Activated CD4-positive, alpha-beta T cell treated with anti-CD3 and anti-CD28 coated beads, Interleukin-2, Interleukin-4, amounts not matched to agents 100 ng/mL and 50 ng/mL, durations not matched to agents 16 hours and 8 hours (primary cell): ENCODE measurements around the gene SNTN.

Experiments used
- DNase-seq: peaks from one replicate; pipeline ENCODE4 v3.0.0-alpha.2; 2020; ENCODE audit warnings: low spot score

SNTN gene

DNA sequence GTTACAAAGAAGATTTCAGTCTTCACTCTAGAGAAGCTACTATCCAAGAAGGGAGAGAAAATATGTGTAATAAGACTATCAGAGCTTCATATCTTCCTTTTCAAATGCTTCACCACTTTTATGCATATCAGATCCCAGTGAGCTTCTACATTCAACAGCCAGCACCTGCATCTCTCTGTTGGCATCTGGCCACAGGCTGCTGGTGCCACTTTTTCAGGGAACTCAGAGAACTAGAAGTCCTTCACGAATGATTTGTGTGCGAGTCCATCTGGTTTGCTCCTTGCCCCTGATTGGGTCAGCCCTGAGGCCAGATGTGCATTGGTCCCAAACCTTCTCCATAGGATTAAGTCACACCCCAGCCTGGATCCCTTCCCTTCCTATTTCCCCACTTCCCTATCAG is 22.1 kb downstream of the SNTN start:
- no peak for DNase-seq

DNA sequence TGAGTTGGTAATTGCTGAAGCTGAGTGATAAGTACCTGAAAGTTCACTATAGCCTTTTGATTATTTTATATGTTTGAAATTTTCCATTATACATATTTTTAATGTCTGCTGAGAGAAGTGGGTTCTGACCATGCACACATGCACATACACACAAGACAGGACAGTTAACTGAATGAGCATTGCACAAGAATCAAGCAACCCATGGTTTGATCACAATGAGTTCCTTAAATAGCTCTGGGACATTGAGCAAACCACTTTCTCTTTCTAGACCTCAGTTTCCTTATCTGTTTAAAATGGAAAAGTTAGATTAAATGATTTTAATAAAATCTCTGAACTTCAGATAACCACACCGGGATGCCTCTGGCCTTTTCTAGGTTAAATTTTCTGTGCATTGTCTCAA is 26.7 kb downstream of the SNTN start:
- DNase-seq = no peak

DNA sequence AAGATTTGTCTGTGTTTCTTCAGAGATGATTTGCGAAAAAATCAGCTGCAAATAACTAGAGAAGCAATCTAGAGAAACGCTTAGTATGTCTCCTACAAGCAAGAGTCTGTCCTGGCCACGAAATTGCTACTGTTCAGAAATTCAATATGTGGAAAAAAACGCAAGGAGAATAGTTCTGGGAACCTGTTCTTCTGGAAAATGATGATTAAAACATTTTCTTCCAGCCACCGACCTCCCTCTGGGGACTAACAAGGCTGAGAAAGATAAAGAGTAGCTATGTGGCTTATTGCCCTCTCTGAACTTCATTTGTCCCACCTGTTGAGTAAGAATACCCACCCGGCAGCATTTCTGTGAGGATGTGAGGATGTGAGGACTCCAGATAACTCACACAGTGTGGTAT is 31.6 kb downstream of the SNTN start:
- no peak for DNase-seq

DNA sequence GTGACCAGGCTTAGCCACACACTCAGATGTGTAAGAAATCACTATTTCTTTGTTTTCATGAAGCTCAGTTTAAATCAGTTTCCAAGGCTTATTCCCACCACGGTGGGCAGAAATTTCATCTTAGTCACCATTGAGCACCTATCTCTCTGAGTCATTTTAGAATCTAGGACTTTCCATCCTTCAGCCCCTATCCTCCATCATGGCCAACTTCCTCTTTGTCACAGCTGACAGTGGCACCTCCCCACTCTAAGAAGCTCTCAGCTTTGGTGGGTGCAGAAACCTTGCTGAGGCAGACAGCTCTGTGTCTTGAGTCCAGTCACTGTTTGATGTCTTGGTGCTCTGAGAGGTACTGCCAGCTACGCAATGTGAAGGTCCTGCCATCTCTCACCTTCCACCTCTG is 32.9 kb downstream of the SNTN start:
- no peak for DNase-seq

DNA sequence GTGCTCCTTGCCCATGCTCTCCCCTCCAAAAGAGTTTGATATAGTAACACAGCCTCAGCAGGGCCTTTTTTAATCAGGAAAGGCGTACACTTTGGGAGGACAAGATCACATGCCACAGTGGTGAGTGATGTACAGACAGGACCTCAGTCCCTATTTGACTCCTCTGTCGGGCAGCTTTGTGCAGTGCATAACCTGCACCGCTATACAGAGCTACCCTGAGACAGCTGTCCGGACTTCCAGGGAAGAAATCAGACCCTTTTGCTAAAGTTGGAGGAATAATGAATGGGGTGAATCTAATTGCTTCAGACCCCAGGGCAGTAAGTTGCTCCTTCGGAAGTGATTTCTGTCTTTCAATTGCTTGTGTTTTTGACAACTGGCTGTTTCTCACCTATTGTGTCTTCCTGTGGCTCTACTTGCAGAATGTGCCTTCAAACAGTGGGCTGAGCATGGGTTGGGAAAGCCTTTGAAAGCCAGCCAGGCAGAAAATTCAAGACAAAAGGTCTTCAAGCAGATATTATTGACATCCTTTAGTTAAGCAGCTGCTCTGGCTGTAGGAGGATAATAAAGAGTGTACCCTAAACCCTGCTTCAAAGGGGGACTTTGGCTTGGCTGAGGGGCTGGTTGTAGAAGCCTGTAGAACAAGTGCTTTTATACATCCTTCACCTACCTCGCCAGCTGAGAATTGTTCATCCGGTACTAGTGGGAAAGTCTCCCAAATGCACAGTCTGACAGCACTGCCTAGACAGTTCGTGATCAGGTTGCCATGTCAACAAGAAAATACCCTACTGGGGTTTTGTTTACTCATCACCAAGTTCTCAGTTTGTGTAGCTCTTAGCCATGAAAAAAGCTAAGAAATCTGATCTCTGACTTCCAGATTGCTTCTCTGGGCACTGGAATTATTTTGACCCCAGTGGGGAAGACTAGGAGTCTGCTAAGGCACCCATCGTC is 35.1 kb downstream of the SNTN start:
- DNase-seq = no peak

DNA sequence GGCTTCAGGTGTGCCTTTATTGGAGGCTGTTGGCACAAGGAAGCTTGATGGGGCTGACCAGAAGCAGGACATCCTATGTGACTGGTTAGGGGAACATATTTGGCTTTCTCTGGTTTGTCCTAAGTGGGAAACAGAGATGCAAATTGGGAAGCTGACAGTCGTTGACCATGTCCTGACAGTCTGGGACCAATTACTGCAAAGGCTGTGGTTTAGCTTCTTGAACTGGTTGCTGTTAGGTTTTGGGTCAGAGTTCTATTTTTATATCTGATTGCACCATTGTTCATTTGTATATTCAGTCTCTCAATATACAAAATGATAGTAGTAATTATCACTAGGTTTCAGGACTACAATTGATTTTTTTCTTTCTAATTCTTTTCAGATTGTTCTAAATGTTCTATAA is 36.8 kb downstream of the SNTN start:
- no peak for DNase-seq

DNA sequence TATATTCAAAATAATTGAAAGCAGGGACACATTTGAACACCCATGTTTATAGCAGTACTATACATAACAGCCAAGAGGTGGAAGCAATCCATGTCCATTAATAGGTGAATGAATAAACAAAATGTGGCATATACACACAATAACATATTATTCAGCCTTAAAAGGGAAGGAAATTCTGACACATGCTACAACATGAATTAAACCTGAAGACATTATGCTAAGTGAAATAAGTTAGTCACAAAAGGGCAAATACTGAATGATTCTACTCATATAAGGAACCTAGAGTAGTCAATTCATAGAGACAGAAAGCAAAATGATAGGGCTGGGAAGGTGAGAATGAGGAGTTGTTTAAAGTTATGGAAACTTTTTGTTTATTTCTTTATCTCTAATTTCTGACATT is 40.9 kb downstream of the SNTN start:
- DNase-seq = no peak

DNA sequence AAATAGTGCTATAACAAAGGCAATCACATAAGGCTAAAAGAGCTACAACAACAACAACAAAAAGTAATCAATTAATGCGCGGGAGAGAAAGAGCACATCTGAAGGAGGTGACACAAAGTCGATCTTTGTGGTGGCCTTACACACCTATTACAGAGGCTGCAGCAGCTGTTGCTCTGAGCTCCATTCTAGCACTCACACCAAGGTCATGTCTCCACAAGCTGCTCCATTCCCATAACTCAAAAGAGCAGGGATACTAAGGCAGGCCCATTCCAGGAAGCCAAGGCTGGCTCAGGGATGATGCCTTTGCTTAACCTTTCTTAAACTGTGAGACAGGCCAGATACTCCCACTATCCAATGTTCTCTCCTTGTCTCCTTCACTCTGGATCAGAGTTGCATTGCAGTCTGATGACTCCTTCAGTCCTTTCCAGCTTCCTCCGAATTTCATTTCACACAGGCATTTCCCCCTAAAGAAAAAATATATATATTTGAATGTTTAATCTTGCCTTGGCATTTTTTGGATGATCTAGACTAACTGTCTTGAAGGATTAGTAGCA is 52.7 kb downstream of the SNTN start:
- no peak for DNase-seq

DNA sequence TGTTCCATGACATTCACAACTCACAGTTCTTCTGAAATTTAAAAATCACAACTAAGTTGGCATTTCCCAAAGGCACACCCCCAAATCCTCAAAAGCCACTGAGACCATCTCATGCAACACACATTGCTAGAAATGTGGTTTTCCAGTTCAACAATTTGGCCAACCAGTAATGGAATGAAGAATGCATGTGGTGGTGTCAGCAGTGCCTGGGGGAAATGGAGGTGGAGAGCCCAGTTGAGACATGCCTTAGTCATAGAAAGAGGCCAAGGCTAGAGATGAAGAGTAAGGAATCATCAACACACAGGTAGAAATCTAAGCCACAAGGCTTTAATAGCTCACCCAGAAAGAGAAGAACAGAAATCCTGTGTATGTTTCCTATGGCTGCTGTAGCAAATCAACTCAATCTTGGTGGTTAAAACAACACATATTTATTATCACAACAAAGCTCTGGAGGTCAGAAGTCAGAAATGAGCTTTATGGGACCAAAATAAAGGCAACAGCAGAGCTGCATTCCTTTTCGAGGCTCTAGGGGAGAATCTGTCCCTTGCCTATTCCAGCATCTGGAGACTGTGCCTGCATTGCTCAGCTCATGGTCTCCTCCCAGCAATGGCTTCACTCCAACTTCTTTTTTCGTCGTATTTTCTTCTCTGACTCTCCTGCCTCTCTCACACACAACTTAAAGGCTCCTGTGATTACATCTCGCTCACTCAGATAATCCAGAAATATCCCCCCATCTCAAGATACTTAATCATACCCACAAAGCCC is 54.0 kb downstream of the SNTN start:
- DNase-seq = no peak

DNA sequence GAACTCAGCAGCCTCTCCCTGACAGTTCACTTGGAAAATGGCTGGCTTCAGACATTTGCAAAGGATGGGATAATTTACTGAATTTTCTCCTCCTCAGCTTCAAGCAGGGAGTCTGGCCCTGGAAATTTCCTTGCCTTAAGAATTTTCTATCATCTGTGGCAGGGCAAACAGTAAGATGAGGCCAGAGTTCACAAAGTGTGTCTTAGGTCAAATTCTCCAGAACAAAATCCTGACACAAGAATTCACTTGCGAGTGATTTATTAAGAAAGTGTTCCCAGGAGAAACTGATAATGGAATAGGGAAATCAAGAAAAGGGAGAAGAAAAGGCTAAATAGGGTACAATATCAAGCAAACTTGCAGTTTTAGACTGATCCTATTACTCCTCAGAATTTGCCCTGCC is 55.3 kb downstream of the SNTN start:
- DNase-seq = no peak

DNA sequence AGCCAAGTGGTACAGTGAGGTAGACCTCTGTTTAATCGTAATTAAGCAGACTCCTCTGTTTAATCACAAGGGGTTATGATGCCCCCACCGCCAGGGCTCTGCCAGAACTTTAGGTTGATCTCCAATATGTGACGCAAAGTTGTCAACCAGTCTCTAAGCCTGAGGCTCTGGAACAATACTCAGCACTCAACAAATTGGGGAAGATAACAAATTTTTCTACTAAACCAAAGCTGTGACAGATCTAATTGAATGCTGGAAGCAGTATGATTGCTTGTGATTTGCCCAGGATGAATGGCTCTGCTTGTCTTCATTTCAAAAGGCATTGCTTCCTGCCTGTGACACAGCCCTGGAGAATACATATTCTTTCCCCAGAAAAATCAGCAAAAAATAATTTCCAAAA is 57.1 kb downstream of the SNTN start:
- no peak for DNase-seq
